ENCODE data around the gene C1QTNF5.

The C1QTNF5 gene

DNA sequence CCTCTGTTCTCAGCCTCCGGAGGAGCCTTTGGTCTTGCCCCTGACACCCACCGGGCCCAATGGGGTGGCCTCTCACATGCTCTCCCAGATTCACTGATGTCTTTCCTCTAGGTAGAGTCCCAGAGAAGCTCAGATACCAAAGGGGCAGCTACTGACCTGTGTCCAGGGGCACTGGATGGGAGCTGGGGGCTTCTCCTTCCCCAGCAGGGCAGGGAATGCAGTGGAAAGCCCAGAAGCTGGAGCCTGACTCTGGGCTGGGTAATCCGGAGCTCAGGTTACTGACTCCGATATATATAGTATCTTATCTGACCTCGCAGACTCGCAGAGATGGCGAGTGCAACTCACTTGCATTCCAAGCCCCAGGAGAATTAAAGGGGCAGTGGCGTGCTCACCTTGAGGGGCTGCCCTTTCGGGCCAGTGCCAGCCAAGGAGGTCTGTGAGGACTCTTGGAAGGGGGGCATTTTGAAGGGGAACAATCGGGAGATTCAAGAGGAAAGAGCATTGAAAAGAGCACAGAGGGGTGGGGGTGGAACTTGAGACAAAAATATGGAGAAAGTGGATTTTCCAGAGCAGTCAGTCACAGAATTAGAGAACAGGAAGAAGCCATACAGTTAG is 38.3 kb upstream of the C1QTNF5 start:
- H3K9ac ChIP-seq (ENCODE audit: low read depth in 1 of 2, low read length in 2 of 2): no peak overlapping the region
- peaks cover 0 to 7% of the 10 kb centered on the region in 2 donors for H3K27me3 ChIP-seq (ENCODE audit: control insufficient read depth in 2 of 2, insufficient read depth in 2 of 2, low read length in 2 of 2)
- H3K27ac ChIP-seq (ENCODE audit: low read depth in 2 of 2, low read length in 2 of 2): no peak overlapping the region
- H3K4me1 ChIP-seq (ENCODE audit: control insufficient read depth in 2 of 2, insufficient read depth in 2 of 2, low read length in 2 of 2): peaks cover 14 to 21% of the 10 kb centered on the region in 2 donors
- H3K36me3 ChIP-seq (ENCODE audit: control insufficient read depth in 2 of 2, insufficient read depth in 2 of 2, low read length in 2 of 2): no peaks in the 10 kb centered on the region
- H3K4me3 ChIP-seq (ENCODE audit: low read length in 2 of 2): no peak overlapping the region
- no peaks in the 10 kb centered on the region for H3K9me3 ChIP-seq (ENCODE audit: control insufficient read depth in 2 of 2, low read length in 2 of 2)

DNA sequence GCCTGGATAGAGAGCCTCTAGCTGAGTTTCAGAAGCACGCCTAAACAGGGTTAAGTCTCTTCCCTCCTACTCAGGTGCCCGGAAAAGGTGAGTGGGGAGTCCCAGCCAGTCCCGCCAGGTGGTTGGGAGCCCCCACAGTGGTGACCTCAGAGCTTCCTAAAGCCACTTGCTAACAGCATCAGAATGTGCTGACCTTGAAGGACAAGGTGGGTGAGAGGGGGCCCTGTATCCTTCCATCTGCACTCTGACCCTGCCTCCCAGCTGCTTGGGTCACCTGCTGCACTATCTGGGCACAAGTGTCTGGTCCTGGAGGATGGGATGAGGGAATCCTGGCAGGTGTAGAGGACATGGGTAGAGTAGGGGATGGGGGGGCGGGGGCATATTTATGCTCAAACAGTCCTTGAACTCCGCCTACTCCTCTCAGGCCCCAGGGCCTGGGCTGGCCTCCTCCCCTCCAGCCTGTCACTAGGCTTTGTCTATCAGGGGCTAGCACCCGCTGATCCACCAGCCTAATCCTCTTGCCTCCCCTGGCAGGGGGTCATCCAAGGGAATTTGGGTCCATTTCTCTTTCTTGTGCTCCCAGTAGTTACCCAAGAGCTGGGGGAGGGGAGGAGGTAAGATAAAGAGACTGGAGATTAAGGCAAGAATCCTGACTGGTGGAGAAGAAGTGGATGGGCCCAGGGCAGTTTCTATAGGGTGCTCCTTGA is 37.4 kb upstream of the C1QTNF5 start:
- Histone ChIP-seq H3K4me1 (ENCODE audit: control insufficient read depth in 2 of 2, insufficient read depth in 2 of 2, low read length in 2 of 2) (peaks cover 14 to 21% of the 10 kb centered on the region in 2 donors), H3K9me3 (ENCODE audit: control insufficient read depth in 2 of 2, low read length in 2 of 2) (no peaks in the 10 kb centered on the region), H3K9ac (ENCODE audit: low read depth in 1 of 2, low read length in 2 of 2) (no peak overlapping the region), H3K27ac (ENCODE audit: low read depth in 2 of 2, low read length in 2 of 2) (no peak overlapping the region), H3K36me3 (ENCODE audit: control insufficient read depth in 2 of 2, insufficient read depth in 2 of 2, low read length in 2 of 2) (no peaks in the 10 kb centered on the region), H3K4me3 (ENCODE audit: low read length in 2 of 2) (no peak overlapping the region), H3K27me3 (ENCODE audit: control insufficient read depth in 2 of 2, insufficient read depth in 2 of 2, low read length in 2 of 2) (peaks cover 0 to 3% of the 10 kb centered on the region in 2 donors)

DNA sequence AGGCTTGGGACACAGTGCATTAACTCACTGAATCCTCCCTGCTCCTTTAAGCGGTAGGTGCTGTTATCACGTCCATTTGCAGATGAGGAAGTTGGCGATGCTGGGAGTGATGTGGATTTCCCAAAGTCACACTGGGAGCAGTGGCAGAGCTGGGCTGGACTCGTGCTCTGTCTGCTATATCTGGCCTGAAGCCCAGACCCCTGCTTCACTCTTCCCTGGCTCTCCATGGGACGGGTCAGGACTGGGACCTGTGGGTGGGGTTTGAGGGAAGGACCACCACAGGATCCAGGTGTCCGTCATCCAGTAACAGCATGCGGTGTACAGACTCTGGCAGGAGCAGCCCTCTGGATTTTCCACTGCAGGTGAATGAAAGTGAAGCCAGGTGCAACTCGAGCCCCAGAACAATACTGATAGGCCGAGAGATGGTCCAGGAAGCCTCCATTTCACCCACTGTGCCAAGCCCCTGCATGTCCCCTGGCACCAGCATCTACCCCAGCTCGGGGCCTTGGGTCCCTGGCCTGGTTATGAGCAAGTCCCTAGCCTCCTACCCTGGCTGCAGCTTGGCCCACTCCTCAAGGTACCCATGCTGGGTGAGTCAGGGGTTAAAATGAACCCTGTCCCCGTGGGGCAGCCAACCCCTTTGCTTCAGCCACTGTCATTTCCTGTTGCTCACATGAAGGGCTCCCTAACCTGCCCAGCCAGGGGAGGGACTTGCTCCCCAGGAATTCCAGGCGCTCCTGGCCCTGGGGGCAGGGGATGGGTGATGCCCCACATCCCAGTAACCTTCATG is 36.6 kb upstream of the C1QTNF5 start:
- peaks cover 14 to 21% of the 10 kb centered on the region in 2 donors for H3K4me1 ChIP-seq (ENCODE audit: control insufficient read depth in 2 of 2, insufficient read depth in 2 of 2, low read length in 2 of 2)
- H3K9me3 ChIP-seq (ENCODE audit: control insufficient read depth in 2 of 2, low read length in 2 of 2): no peaks in the 10 kb centered on the region
- no peak overlapping the region for H3K4me3 ChIP-seq (ENCODE audit: low read length in 2 of 2)
- no peak overlapping the region for H3K9ac ChIP-seq (ENCODE audit: low read depth in 1 of 2, low read length in 2 of 2)
- no peaks in the 10 kb centered on the region for H3K36me3 ChIP-seq (ENCODE audit: control insufficient read depth in 2 of 2, insufficient read depth in 2 of 2, low read length in 2 of 2)
- no peak overlapping the region for H3K27ac ChIP-seq (ENCODE audit: low read depth in 2 of 2, low read length in 2 of 2)
- H3K27me3 ChIP-seq (ENCODE audit: control insufficient read depth in 2 of 2, insufficient read depth in 2 of 2, low read length in 2 of 2): peaks cover 0 to 1% of the 10 kb centered on the region in 2 donors

DNA sequence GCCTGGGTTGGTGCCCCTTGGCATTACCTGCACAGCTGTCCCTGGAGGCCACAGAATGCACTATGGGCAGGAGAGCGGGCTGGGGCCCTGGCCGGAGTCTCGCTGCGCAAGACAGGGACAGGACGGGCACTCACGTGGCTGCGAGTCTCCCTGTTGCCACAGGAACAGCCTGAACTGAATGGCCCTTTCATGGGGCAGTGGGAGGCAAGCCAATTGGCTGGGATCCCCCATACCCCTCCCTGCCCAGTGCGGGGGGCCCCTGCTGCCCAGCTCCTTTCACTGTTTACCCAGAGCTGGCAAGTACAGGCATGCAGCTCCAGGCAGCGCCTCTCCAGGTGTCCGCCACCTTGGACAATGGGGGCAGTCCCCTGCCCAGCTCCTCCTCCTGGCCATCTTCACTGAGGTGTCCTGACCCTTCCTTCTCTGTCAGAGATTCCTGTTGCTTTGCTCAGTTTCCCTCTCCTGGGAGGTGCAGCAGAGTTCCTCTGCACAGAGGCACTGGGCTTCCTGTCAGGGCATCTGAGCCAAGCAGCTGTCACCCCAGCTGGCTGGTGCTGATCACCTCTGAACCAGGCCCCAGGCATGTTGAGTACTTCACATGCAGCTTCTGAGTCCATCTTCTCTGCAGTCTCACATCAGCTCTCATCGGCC is 35.6 kb upstream of the C1QTNF5 start:
- Histone ChIP-seq H3K36me3 (ENCODE audit: control insufficient read depth in 2 of 2, insufficient read depth in 2 of 2, low read length in 2 of 2) (no peaks in the 10 kb centered on the region), H3K27ac (ENCODE audit: low read depth in 2 of 2, low read length in 2 of 2) (peak overlapping the region; percentile 42 to 58), H3K4me1 (ENCODE audit: control insufficient read depth in 2 of 2, insufficient read depth in 2 of 2, low read length in 2 of 2) (peaks cover 7 to 17% of the 10 kb centered on the region in 2 donors), H3K9me3 (ENCODE audit: control insufficient read depth in 2 of 2, low read length in 2 of 2) (no peaks in the 10 kb centered on the region), H3K27me3 (ENCODE audit: control insufficient read depth in 2 of 2, insufficient read depth in 2 of 2, low read length in 2 of 2) (peaks cover 0 to 1% of the 10 kb centered on the region in 2 donors), H3K4me3 (ENCODE audit: low read length in 2 of 2) (no peak overlapping the region), H3K9ac (ENCODE audit: low read depth in 1 of 2, low read length in 2 of 2) (no peak overlapping the region)

DNA sequence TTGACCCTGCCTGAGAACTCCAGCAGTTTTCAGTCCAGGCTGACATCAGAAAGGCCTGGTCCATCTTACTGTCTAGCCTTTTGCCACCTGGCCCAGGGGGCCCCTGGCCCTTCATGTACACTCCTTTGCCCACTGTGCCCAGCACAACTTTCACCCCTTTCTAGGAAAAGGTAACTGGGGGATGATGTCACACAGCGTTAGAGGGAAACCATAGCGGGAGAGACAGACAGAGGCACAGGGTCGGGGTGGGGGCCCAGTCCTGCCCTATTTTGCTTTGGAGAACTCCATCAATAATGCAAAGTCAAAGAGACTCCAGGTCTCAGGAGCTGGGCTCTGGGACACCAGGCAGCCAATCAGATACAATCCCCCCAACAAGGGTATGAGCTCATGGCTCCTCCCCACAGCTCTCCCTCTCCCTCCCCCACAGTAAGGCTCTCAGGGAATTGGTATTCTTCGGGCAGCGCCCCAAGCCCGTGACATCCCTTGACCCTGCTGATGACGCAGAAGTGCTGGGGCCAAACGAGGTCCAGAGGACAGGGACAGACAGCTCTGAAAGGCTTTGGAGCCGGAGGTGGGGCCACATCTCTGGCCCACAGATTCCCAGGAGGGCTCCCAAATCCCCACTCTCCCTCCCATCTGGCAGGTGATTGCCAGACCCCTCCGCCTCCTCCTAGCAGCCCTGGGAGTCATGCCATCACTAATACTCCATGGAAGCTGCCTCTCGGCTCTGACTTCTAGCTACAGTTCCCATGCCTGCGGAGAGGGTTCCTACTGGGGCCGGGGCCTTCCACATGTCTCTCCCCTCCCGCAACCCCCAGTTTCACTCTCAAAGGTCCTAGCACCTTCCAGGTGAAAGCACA is 34.9 kb upstream of the C1QTNF5 start:
- Histone ChIP-seq H3K9me3 (ENCODE audit: control insufficient read depth in 2 of 2, low read length in 2 of 2) (no peaks in the 10 kb centered on the region), H3K36me3 (ENCODE audit: control insufficient read depth in 2 of 2, insufficient read depth in 2 of 2, low read length in 2 of 2) (no peaks in the 10 kb centered on the region), H3K27ac (ENCODE audit: low read depth in 2 of 2, low read length in 2 of 2) (peak overlapping the region; percentile 42 to 58), H3K27me3 (ENCODE audit: control insufficient read depth in 2 of 2, insufficient read depth in 2 of 2, low read length in 2 of 2) (no peaks in the 10 kb centered on the region), H3K9ac (ENCODE audit: low read depth in 1 of 2, low read length in 2 of 2) (peak overlapping the region in 1 of 2 donors; percentile 17), H3K4me3 (ENCODE audit: low read length in 2 of 2) (no peak overlapping the region), H3K4me1 (ENCODE audit: control insufficient read depth in 2 of 2, insufficient read depth in 2 of 2, low read length in 2 of 2) (peaks cover 7 to 21% of the 10 kb centered on the region in 2 donors)

DNA sequence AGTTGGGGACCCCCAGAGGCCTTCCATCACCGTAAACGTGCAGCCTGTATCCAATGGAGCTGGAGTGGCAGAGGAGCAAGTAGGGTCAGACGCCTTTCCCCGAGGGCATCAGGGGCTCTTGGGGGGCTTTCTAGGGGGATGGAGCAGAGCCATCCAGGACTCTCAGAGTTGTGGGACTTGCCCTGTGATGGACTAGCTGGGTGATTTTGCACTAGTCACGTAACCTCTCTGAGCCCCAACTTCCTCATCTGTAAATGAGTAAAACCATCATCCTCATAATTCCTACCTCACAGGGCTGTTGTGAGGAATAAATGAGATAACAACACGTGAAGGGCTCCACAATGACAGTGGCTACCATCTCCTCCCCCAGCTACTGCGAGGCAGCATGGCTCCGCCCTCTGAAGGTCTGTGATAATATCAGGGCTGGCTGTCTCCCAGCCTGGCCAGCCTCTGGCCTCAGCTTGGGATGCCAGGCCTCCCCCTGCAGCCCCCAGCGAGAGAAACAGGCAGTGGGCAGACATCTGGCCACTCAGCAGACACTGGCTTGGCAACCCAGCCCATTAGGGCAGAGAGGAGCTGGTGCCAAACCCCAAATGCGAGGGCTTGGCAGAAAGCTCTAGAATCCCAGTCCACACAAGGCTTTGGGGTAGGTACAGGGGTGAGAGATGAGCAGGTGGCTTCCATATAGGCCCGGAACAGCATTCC is 34.1 kb upstream of the C1QTNF5 start:
- Histone ChIP-seq H3K4me1 (ENCODE audit: control insufficient read depth in 2 of 2, insufficient read depth in 2 of 2, low read length in 2 of 2) (peaks cover 12 to 28% of the 10 kb centered on the region in 2 donors), H3K27me3 (ENCODE audit: control insufficient read depth in 2 of 2, insufficient read depth in 2 of 2, low read length in 2 of 2) (no peaks in the 10 kb centered on the region), H3K9me3 (ENCODE audit: control insufficient read depth in 2 of 2, low read length in 2 of 2) (no peaks in the 10 kb centered on the region), H3K27ac (ENCODE audit: low read depth in 2 of 2, low read length in 2 of 2) (peak overlapping the region; percentile 2 to 58), H3K4me3 (ENCODE audit: low read length in 2 of 2) (no peak overlapping the region), H3K9ac (ENCODE audit: low read depth in 1 of 2, low read length in 2 of 2) (peak overlapping the region in 1 of 2 donors; percentile 17), H3K36me3 (ENCODE audit: control insufficient read depth in 2 of 2, insufficient read depth in 2 of 2, low read length in 2 of 2) (no peaks in the 10 kb centered on the region)

DNA sequence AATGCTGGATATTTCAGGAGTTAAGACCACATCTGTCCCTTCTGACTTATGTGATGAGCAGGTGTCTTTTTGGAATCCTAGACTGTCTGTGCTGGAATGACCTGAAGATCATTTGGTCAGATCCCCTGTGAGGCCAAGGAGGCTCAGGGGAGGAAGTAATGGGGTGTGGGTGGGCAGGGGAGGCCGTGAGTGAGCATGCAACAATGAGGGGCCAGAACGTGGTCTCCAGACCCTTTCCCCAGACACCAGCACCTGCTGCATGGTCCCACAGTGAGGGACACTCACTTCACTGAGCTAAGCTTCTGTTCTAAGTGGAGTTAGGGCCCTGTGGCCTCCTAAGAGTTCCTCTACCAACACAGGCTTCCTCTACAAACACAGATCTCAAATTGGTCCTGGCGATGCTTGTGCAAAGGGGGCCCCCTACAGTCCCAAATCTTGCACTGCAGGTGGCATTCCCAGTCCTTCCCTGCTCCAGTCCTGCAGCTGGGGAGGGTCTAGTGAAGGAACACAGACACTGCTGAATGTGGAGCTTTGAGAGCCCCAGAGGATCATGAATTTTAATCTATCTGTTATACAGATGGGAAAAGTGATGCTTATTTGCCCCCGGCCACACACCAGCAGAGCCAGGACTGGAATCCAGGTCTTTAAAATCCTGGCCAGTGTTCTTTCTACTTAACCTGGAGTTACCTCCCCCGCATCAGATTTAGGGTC is 33.4 kb upstream of the C1QTNF5 start:
- Histone ChIP-seq H3K27ac (ENCODE audit: low read depth in 2 of 2, low read length in 2 of 2) (no peak overlapping the region), H3K9ac (ENCODE audit: low read depth in 1 of 2, low read length in 2 of 2) (no peak overlapping the region), H3K36me3 (ENCODE audit: control insufficient read depth in 2 of 2, insufficient read depth in 2 of 2, low read length in 2 of 2) (no peaks in the 10 kb centered on the region), H3K9me3 (ENCODE audit: control insufficient read depth in 2 of 2, low read length in 2 of 2) (no peaks in the 10 kb centered on the region), H3K4me1 (ENCODE audit: control insufficient read depth in 2 of 2, insufficient read depth in 2 of 2, low read length in 2 of 2) (peaks cover 18 to 35% of the 10 kb centered on the region in 2 donors), H3K4me3 (ENCODE audit: low read length in 2 of 2) (no peak overlapping the region), H3K27me3 (ENCODE audit: control insufficient read depth in 2 of 2, insufficient read depth in 2 of 2, low read length in 2 of 2) (no peaks in the 10 kb centered on the region)

DNA sequence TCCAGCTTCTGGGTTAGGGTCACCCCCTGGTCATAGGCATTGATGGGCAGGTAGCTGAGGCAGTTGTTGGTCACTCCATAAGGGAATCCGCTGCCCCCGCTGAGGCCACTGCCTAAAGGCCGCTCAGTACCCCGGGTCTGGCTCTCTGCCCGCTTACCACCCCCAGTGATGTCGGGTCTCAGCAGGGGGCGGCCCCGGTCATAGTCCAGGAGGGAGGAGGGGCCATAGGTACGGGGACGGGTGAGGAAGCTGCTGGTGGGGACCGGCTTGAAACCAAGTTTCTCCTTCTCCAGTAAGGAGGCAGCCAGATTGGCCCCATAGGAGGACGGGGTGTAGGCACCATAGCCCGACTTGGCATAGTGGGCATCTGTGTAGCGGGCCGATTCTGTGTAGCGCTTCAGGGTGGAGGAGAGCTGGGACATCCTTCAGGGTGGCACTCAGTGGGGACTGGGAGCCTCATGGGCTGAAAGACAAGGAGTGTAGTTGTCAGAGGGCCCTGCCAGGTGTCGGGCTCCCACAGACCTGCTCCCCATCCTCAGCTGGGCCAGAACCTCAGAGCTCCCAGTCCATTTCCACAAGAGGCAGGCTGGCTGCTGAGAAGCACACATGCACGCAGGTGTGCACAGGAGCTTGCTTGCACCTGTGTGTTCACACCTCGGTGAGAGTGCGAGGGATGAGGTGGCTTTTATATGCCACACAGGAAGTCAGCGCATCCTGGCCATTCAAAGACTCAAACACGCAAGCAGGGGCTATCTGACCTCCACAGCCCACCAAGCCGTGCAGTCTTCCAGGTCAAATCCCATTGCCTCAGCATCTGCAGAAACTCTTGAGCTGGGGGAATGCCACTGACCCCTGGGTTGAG is 32.6 kb upstream of the C1QTNF5 start:
- H3K9ac ChIP-seq (ENCODE audit: low read depth in 1 of 2, low read length in 2 of 2): no peak overlapping the region
- no peaks in the 10 kb centered on the region for H3K27me3 ChIP-seq (ENCODE audit: control insufficient read depth in 2 of 2, insufficient read depth in 2 of 2, low read length in 2 of 2)
- H3K27ac ChIP-seq (ENCODE audit: low read depth in 2 of 2, low read length in 2 of 2): no peak overlapping the region
- H3K36me3 ChIP-seq (ENCODE audit: control insufficient read depth in 2 of 2, insufficient read depth in 2 of 2, low read length in 2 of 2): no peaks in the 10 kb centered on the region
- H3K4me1 ChIP-seq (ENCODE audit: control insufficient read depth in 2 of 2, insufficient read depth in 2 of 2, low read length in 2 of 2): peaks cover 25 to 43% of the 10 kb centered on the region in 2 donors
- H3K9me3 ChIP-seq (ENCODE audit: control insufficient read depth in 2 of 2, low read length in 2 of 2): no peaks in the 10 kb centered on the region
- H3K4me3 ChIP-seq (ENCODE audit: low read length in 2 of 2): no peak overlapping the region

All from mucosa of rectum (tissue), 2 donors.